SU-DHL-6 (cell line): ENCODE results near the gene PHKA2.

Experiments used
- H2AFZ ChIP-seq: fragments of 200-600 bp; sonication (generic); 2 replicates; pipeline ENCODE4 v1.6.1; 2014; ENCODE audit warnings: low read depth, mild to moderate bottlenecking, moderate library complexity, mixed read lengths, antibody characterized with exemption, low read length; ENCODE audit not compliant: severe bottlenecking
- H3F3A ChIP-seq: fragments of 200-600 bp; shearing (Covaris generic); 2 replicates; pipeline ENCODE4 v1.6.0; 2016; ENCODE audit warnings: antibody characterized with exemption, mild to moderate bottlenecking; ENCODE audit not compliant: insufficient read depth
- H3K27ac ChIP-seq: fragments of 200-600 bp; sonication (generic); 2 replicates; pipeline ENCODE4 v1.5.1; 2016; ENCODE audit warnings: low read depth, mild to moderate bottlenecking, low read length, moderate library complexity, mixed read lengths
- H3K27me3 ChIP-seq: fragments of 200-600 bp; sonication (generic), shearing (Covaris generic); 2 replicates; pipeline ENCODE4 v1.6.0; 2014; ENCODE audit warnings: mild to moderate bottlenecking, low read length
- H3K36me3 ChIP-seq: fragments of 200-600 bp; sonication (generic); 2 replicates; pipeline ENCODE4 v1.6.1; 2014; ENCODE audit warnings: mild to moderate bottlenecking, low read length, mixed read lengths
- H3K4me2 ChIP-seq: fragments of 300-600, 200-600 bp; shearing (Covaris generic), sonication (generic); 2 replicates; pipeline ENCODE4 v1.6.0; 2014; ENCODE audit warnings: low read length, low read depth, mild to moderate bottlenecking; ENCODE audit not compliant: poor library complexity, severe bottlenecking
- H3K4me3 ChIP-seq: fragments of 200-600 bp; sonication (generic); 2 replicates; pipeline ENCODE4 v1.5.1; 2014; ENCODE audit warnings: antibody characterized with exemption, low read length, mild to moderate bottlenecking, mixed read lengths; ENCODE audit not compliant: insufficient read depth, poor library complexity, severe bottlenecking
- H3K79me2 ChIP-seq: fragments of 200-600 bp; sonication (generic); 2 replicates; pipeline ENCODE4 v1.6.1; 2014; ENCODE audit warnings: mild to moderate bottlenecking, low read length, moderate library complexity; ENCODE audit not compliant: insufficient read depth
- H3K9ac ChIP-seq: fragments of 200-600 bp; sonication (generic); 2 replicates; pipeline ENCODE4 v1.7.0; 2014; ENCODE audit warnings: mild to moderate bottlenecking, low read length
- H3K9me2 ChIP-seq: fragments of 200-600 bp; sonication (generic); replicated peaks from 2 replicates; pipeline ENCODE4 v1.6.1; 2014; ENCODE audit warnings: low read length; ENCODE audit not compliant: insufficient read depth
- H3K9me3 ChIP-seq: fragments of 200-600 bp; sonication (generic); 2 replicates; pipeline ENCODE4 v1.6.1; 2014; ENCODE audit warnings: low read length, mixed read lengths; ENCODE audit not compliant: insufficient read depth
- H4K20me1 ChIP-seq: fragments of 200-600 bp; sonication (generic); 2 replicates; pipeline ENCODE4 v1.6.1; 2014; ENCODE audit warnings: low read depth, mild to moderate bottlenecking, antibody characterized with exemption, low read length, moderate library complexity, mixed read lengths
- CTCF ChIP-seq: fragments of 200-600 bp; sonication (generic); IDR thresholded peaks from one replicate; pipeline ENCODE4 v1.5.1; 2017; ENCODE audit warnings: antibody characterized with exemption, mild to moderate bottlenecking, low read length, moderate library complexity; ENCODE audit not compliant: insufficient read depth, poor library complexity, severe bottlenecking
- EZH2phosphoT487 ChIP-seq: fragments of 200-600 bp; sonication (generic), shearing (Covaris generic); conservative IDR thresholded peaks from 2 replicates; pipeline ENCODE4 v1.6.1; 2018; ENCODE audit warnings: mild to moderate bottlenecking, antibody characterized with exemption, low read length, moderate library complexity, mixed read lengths

The PHKA2 gene

GRCh38 chrX:18897611-18898010 lies 86.3 kb downstream of the PHKA2 start:
- no peak overlapping the region for H2AFZ ChIP-seq
- H3K79me2 ChIP-seq = no peaks in the 10 kb centered on the region
- no peaks in the 10 kb centered on the region for H3K9me2 ChIP-seq
- TF ChIP-seq EZH2phosphoT487 (no peak), CTCF (no peak)
- H3K27ac ChIP-seq = no peak overlapping the region
- H3K27me3 ChIP-seq = no peaks in the 10 kb centered on the region
- no peaks in the 10 kb centered on the region for H3K9me3 ChIP-seq
- no peak overlapping the region for H3K9ac ChIP-seq
- no peak overlapping the region for H3K4me2 ChIP-seq
- no peaks in the 10 kb centered on the region for H3F3A ChIP-seq
- no peaks in the 10 kb centered on the region for H3K36me3 ChIP-seq
- H3K4me3 ChIP-seq = no peak overlapping the region
- no peaks in the 10 kb centered on the region for H4K20me1 ChIP-seq

- no peaks in the 10 kb centered on the region for H3K27me3 ChIP-seq
These were observed 87.0 kb downstream of the PHKA2 start for GRCh38 chrX:18896680-18897544.

GRCh38 chrX:18895189-18895951 lies 88.5 kb downstream of the PHKA2 start:
- no peak overlapping the region for H3K4me3 ChIP-seq
- no peaks in the 10 kb centered on the region for H3F3A ChIP-seq
- H3K27ac ChIP-seq = no peak overlapping the region
- no peaks in the 10 kb centered on the region for H3K27me3 ChIP-seq
- no peaks in the 10 kb centered on the region for H3K9me3 ChIP-seq
- H3K9ac ChIP-seq = no peak overlapping the region
- H3K79me2 ChIP-seq = no peaks in the 10 kb centered on the region
- H4K20me1 ChIP-seq = no peaks in the 10 kb centered on the region
- H3K9me2 ChIP-seq = no peaks in the 10 kb centered on the region
- no peak overlapping the region for H3K4me2 ChIP-seq
- TF ChIP-seq CTCF (no peak), EZH2phosphoT487 (no peak)
- no peak overlapping the region for H2AFZ ChIP-seq
- no peaks in the 10 kb centered on the region for H3K36me3 ChIP-seq

More at GRCh38 chrX:18896680-18897544, 87.0 kb downstream of the PHKA2 start:
- Histone ChIP-seq H3K4me2 (no peak overlapping the region), H3K9me3 (no peaks in the 10 kb centered on the region), H3F3A (no peaks in the 10 kb centered on the region), H3K9me2 (no peaks in the 10 kb centered on the region), H3K9ac (no peak overlapping the region), H3K27ac (no peak overlapping the region), H2AFZ (no peak overlapping the region), H4K20me1 (no peaks in the 10 kb centered on the region), H3K4me3 (no peak overlapping the region), H3K79me2 (no peaks in the 10 kb centered on the region), H3K36me3 (no peaks in the 10 kb centered on the region)
- TF ChIP-seq EZH2phosphoT487 (no peak), CTCF (no peak)
